Panc1 (cell line): ENCODE data around the gene CLPTM1L. TPM values are rescaled to one million over a fixed set of nuclear protein-coding genes. Genes with fewer than 3 reads are reported as not detected.

Experiments used
- ATAC-seq: fragments of 200-7000 bp; cut with Tn5 transposase; 2 replicates; pipeline ENCODE4 v1.9.1; 2020; ENCODE audit warnings: mild to moderate bottlenecking, moderate library complexity
- BruUV-seq: library from RNA; stranded (reverse); fragments of 400-500 nt; replicated peaks from 2 replicates; lab custom pipeline; 2021; lab: Mats Ljungman, UMichigan
- CTCF ChIA-PET: fragments of 300-600 bp; sonication (Branson Sonifier 250); formaldehyde crosslinking; loops from one replicate; lab custom pipeline; 2022; ENCODE audit warnings: antibody characterized with exemption; lab: Charles Lee
- POLR2A ChIA-PET: fragments of 300-600 bp; sonication (Branson Sonifier 250); formaldehyde crosslinking; loops from one replicate; lab custom pipeline; 2022; ENCODE audit warnings: antibody characterized with exemption; lab: Charles Lee
- DNase-seq: peaks from one replicate; pipeline ENCODE4 v3.0.0-alpha.2; 2010; ENCODE audit warnings: low read depth, low spot score
- H3K27ac ChIP-seq: 2 replicates; pipeline ENCODE4 v1.5.1; 2011; ENCODE audit warnings: mild to moderate bottlenecking, low read length, inconsistent platforms
- H3K27me3 ChIP-seq: fragments of 200-500 bp; sonication (Bioruptor generic); 2 replicates; pipeline ENCODE4 v1.6.0; 2014; ENCODE audit warnings: low read length, inconsistent platforms; ENCODE audit not compliant: control insufficient read depth, insufficient read depth
- H3K36me3 ChIP-seq: fragments of 200-500 bp; sonication (Bioruptor generic); 2 replicates; pipeline ENCODE4 v1.5.1; 2014; ENCODE audit warnings: inconsistent platforms, mild to moderate bottlenecking, low read length, moderate library complexity; ENCODE audit not compliant: control insufficient read depth, insufficient read depth
- H3K4me1 ChIP-seq: 2 replicates; pipeline ENCODE4 v1.5.1; 2011; ENCODE audit warnings: inconsistent platforms, mild to moderate bottlenecking, low read length, moderate library complexity; ENCODE audit not compliant: control insufficient read depth, insufficient read depth
- H3K4me3 ChIP-seq, 2 experiments: 2 replicates each; pipeline ENCODE4 v1.5.1; 2011 to 2012; ENCODE audit warnings: low read depth in 2 of 2, low read length in 2 of 2, mild to moderate bottlenecking in 2 of 2, inconsistent platforms in 1 of 2, moderate library complexity in 1 of 2
- H3K9me3 ChIP-seq: fragments of 200-500 bp; sonication (Bioruptor generic); 2 replicates; pipeline ENCODE4 v1.5.1; 2014; ENCODE audit warnings: low read depth, mild to moderate bottlenecking, inconsistent platforms, low read length, moderate library complexity; ENCODE audit not compliant: control insufficient read depth, insufficient read depth
- POLR2AphosphoS5 ChIP-seq: IDR thresholded peaks from 2 replicates; pipeline ENCODE4 v1.6.1; 2012; ENCODE audit warnings: mild to moderate bottlenecking, low read depth, low read length, moderate library complexity
- SIN3A ChIP-seq: IDR thresholded peaks from 2 replicates; pipeline ENCODE4 v1.6.1; 2012; ENCODE audit warnings: low read depth, mild to moderate bottlenecking, low read length, moderate library complexity, borderline replicate concordance; ENCODE audit not compliant: insufficient read depth
- TCF7L2 ChIP-seq: IDR thresholded peaks from 2 replicates; pipeline ENCODE4 v1.6.1; 2011; ENCODE audit warnings: mild to moderate bottlenecking, low read depth, low read length, inconsistent platforms
- in situ Hi-C: cut with HindIII; loops from 2 replicates; pipeline ENCODE4 v1.10.0; 2016; ENCODE audit warnings: low sequenced_read_pairs, low pct_unique_long_range_greater_than_20kb
- intact Hi-C: fragments of 100-400 bp; cut with micrococcal nuclease; formaldehyde crosslinking; loops from one replicate; pipeline ENCODE4 v1.10.0; 2022; ENCODE audit not compliant: unreplicated experiment
- total RNA-seq: library from RNA; stranded (reverse); gene quantifications from one replicate; pipeline ENCODE4 v1.2.1, GENCODE V29; 2021; ENCODE audit not compliant: unreplicated experiment
- TF ChIP-seq, protein P1 (sequence below): fragments of 450-650 bp; IDR thresholded peaks from 2 replicates; pipeline ENCODE4 v1.5.1; 2017; ENCODE audit warnings: mild to moderate bottlenecking
- TF ChIP-seq, protein P2 (sequence below), 2 experiments: IDR thresholded peaks; 2 replicates each; pipeline ENCODE4 v1.6.1; 2011 to 2012; ENCODE audit warnings: low read depth in 2 of 2, control low read depth in 1 of 2, low read length in 1 of 2, mild to moderate bottlenecking in 1 of 2, moderate library complexity in 1 of 2; ENCODE audit not compliant: insufficient read depth in 1 of 2

Gene CLPTM1L
- total RNA-seq, 1 experiment from 2014 or later = 188 TPM

DNA sequence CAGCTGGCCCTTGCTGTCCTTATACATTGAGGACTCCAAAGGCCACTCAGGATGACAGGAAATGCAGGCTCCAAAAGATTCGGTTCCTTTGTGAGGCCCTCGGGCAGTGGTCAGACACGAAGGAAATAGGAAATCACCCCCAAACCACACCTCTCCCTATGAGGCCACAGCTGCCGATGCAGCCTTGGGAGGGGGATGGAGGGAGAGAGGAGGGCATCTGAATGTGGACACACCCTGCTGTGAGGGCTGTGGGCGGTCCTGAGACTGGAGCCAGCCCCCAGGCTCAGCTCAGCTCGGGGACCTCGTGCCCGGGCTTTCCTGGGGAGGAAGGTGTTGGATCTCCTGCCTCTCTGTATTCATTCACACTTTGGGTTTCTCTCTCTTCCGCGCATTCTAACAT, 2.7 kb upstream of the CLPTM1L start:
- ATAC-seq = no peak
- Histone ChIP-seq H3K4me3 (no peak overlapping the region), H3K4me1 (peaks cover 16% of the 10 kb centered on the region), H3K27me3 (no peaks in the 10 kb centered on the region), H3K9me3 (no peaks in the 10 kb centered on the region), H3K36me3 (peaks cover 8% of the 10 kb centered on the region), H3K27ac (no peak overlapping the region)
- CTCF ChIA-PET = no interaction called here
- POLR2A ChIA-PET = interaction anchor here (0.6 kb wide), 1 partner anchor 11 kb away, joined by 3 read pairs; no protein-coding TSS in a partner anchor
- no TSS peak for BruUV-seq
- no peak for TF ChIP-seq SIN3A
- TF ChIP-seq, protein P1, sequence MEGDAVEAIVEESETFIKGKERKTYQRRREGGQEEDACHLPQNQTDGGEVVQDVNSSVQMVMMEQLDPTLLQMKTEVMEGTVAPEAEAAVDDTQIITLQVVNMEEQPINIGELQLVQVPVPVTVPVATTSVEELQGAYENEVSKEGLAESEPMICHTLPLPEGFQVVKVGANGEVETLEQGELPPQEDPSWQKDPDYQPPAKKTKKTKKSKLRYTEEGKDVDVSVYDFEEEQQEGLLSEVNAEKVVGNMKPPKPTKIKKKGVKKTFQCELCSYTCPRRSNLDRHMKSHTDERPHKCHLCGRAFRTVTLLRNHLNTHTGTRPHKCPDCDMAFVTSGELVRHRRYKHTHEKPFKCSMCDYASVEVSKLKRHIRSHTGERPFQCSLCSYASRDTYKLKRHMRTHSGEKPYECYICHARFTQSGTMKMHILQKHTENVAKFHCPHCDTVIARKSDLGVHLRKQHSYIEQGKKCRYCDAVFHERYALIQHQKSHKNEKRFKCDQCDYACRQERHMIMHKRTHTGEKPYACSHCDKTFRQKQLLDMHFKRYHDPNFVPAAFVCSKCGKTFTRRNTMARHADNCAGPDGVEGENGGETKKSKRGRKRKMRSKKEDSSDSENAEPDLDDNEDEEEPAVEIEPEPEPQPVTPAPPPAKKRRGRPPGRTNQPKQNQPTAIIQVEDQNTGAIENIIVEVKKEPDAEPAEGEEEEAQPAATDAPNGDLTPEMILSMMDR = no peak
- no peak for TF ChIP-seq TCF7L2
- no peak for TF ChIP-seq POLR2AphosphoS5
- in situ Hi-C loops = no loop called here
- intact Hi-C loops = no loop called here
- DNase-seq = no peak

DNA sequence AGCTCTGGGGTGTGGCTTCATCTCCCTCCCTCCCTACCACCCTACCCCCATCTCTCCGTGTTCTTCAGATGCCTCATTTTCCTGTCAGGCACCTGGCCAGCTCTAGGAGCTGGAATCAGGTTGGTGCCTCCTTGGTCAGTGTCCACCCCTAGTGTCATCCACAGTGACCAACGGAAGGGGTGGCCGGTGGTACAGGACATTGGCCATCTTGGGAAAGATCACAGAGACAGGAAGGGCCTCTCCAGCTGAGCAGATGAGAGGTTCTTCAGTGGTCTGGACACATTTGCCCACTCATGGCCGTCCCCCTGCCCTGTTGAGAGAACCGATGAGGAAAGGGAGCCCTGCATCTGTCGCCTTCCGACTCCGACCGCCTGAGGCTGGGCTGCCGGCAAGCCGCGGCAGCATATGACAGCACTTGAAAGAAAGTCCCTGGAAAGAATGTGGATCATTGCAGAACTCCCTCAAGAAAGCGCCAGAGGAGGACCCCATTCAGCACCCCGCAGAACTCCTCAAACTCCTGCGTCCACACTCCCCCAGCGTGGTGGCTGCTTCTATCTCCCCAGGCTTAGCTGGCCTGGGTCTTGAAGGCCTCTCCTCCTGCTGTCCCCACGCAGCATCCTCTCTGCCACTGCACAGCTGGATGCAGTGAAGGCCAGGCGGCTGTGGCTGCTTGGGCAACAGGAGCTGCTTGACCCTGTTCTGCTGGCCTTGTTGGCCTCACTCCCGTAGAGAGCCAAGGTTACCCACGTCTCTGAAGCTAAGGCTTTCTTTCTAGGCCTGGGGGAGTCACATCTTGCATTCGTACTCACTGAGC, 1.9 kb upstream of the CLPTM1L start:
- CTCF ChIA-PET = no interaction called here
- no peaks in the 10 kb centered on the region for H3K27me3 ChIP-seq
- peaks cover 8% of the 10 kb centered on the region for H3K36me3 ChIP-seq
- ATAC-seq = no peak
- in situ Hi-C loops (no loop called here), intact Hi-C loops (no loop called here)
- no peaks in the 10 kb centered on the region for H3K9me3 ChIP-seq
- DNase-seq = no peak
- TF ChIP-seq SIN3A (no peak), TCF7L2 (no peak), POLR2AphosphoS5 (no peak)
- TF ChIP-seq, protein P1 = no peak
- TF ChIP-seq, protein P2, sequence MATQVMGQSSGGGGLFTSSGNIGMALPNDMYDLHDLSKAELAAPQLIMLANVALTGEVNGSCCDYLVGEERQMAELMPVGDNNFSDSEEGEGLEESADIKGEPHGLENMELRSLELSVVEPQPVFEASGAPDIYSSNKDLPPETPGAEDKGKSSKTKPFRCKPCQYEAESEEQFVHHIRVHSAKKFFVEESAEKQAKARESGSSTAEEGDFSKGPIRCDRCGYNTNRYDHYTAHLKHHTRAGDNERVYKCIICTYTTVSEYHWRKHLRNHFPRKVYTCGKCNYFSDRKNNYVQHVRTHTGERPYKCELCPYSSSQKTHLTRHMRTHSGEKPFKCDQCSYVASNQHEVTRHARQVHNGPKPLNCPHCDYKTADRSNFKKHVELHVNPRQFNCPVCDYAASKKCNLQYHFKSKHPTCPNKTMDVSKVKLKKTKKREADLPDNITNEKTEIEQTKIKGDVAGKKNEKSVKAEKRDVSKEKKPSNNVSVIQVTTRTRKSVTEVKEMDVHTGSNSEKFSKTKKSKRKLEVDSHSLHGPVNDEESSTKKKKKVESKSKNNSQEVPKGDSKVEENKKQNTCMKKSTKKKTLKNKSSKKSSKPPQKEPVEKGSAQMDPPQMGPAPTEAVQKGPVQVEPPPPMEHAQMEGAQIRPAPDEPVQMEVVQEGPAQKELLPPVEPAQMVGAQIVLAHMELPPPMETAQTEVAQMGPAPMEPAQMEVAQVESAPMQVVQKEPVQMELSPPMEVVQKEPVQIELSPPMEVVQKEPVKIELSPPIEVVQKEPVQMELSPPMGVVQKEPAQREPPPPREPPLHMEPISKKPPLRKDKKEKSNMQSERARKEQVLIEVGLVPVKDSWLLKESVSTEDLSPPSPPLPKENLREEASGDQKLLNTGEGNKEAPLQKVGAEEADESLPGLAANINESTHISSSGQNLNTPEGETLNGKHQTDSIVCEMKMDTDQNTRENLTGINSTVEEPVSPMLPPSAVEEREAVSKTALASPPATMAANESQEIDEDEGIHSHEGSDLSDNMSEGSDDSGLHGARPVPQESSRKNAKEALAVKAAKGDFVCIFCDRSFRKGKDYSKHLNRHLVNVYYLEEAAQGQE (IDR thresholded peaks at IDR 0.05; ENCODE audit: insufficient read depth in 1 of 2, low read depth in 2 of 2, low read length in 1 of 2) = no peak
- peaks cover 16% of the 10 kb centered on the region for H3K4me1 ChIP-seq
- no TSS peak for BruUV-seq
- POLR2A ChIA-PET = interaction anchor here (0.6 kb wide), 1 partner anchor 11 kb away, joined by 3 read pairs; no protein-coding TSS in a partner anchor
- no peak overlapping the region for H3K27ac ChIP-seq
- H3K4me3 ChIP-seq = no peak overlapping the region
